Activated CD4-positive, alpha-beta T cell treated with anti-CD3 and anti-CD28 coated beads for 4 hours (primary cell): ENCODE measurements around the gene COQ4.
"Not testable (repeated sequence)": the region's sequence is repeated elsewhere in the genome, so short reads cannot be mapped to it uniquely, and the experiment has no call there.

Experiments
- DNase-seq, 2 donors: peaks; one replicate each; pipeline ENCODE4 v3.0.0-alpha.2; 2020

The COQ4 gene

DNA sequence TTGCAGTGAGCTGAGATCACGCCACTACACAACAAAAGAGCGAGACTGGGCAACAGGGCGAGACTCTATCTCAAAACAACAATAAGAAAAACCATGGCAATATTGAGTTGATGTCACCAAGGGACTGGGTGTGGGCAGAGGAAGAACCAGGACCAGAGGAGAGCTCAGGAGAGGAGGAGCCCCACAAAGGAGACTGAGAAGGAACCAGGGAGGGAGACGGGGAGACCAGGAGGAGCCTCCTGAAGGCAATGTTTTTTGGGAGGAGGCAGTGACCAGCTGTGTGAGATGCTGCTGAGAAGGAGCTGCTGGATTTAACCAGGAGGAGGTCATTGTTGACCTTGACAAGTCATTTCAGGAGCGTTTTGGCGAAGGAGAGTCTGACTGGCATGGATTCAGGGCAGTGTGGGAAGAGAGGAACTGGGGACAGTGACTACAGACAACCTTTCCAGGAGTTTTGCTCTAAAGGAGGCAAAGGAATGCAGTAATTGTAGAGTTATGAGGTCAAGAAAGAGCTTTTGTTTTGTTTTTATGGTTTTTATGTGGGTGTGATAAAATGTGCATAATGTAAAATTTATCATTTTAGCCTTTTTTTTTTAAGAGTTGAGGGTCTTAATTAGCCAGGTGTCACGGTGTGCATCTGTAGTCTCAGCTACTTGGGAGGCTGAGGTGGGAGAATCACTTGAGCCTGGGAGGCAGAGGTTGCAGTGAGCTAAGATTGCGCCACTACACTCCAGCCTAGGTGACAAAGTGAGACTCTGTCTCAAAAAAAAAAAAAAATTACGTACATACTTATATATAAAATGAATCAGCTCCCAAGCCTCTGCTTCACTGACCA, 18.3 kb upstream of the COQ4 start:
- DNase-seq = no peak

DNA sequence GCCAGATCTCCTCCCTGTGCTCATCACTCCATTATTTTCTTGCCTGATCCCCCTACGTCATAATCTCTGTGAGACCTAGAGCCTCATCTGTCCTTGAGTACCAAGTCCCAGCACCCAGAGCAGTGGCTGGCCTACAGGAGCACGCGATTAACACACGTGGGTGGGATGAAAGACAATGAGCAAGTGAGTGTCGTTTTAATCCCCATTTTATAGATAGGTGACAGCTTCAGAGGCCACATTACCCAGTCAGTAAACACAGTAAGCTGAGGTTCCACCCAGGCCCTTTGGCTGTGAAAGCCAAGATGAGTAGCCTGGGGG, 17.7 kb upstream of the COQ4 start:
- no peak for DNase-seq

DNA sequence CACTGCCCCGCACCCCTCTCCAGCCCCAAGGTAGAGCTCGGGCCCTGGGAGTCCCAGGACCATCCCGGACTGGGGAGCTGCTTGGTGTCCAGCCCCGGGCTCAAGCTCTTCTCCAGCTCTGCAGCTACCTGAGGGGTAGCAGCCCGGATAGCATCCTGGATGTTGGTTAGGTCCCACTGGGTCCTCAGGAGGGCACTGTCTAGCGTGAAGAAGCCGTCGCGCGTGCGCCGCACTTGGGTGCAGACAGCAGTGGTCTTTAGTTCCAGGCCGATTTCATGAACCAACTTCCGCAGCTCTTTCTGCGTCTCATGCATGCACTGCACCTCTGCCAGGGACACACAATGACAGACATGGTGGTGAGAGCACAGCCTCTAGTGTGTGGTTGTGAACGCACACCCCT, 13.1 kb upstream of the COQ4 start:
- DNase-seq = no peak

DNA sequence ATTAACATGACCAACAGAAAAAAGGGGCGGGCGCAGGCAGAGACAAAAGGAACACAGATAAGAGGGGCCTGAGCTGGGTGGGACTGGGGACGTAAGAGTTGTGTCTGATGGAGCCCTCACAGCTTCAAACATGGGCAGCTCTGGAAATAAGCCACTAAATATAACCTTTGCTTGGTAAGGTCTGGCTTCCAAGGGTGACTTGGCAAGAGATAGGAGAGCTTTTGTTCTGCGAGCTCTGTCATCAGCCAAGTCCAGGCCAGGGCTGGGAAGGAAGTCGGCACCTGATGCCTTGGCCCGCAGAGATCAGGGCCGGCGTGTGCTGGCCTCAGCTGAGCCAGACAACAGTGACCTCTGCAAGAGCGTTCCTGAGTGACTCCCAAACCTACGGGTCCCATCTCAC, 12.2 kb upstream of the COQ4 start:
- DNase-seq = no peak

DNA sequence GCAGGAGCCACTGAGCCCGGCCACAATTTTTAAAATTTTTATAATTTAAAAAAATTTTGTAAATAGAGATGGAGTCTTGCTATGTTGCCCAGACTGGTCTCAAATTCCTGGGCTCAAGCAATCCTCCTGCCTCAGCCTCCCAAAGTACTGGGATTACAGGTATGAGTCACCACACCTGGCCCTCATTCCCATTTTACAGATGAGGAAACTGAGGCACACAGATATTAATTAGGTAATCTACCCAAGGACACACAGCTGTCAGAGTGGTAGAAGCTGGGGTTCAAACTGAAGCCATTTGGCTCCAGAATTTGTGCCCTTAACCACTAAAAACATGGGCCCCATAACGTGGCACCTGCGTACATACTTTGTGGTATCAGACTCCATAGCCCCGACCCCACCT, 7.9 kb upstream of the COQ4 start:
- DNase-seq = no peak

DNA sequence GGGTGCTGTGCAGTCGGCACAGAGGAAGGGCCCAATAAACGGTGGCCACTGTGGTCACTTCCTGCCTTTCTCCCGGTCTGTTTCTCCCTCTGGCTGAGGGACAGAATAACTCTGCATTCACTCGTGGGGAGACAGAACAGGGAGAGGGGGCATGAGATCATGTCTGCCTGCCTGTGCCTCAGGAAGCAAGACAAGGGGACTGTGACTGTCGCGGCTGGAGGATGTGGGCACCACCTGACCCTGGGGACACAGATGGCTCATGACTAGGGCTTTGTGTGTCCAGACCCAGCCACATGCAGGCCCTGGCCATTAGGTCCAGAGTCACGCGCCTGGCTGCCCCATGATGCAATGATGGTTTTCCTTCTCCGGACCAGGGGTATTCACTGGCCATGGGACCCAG, 6.2 kb upstream of the COQ4 start:
- DNase-seq = no peak

DNA sequence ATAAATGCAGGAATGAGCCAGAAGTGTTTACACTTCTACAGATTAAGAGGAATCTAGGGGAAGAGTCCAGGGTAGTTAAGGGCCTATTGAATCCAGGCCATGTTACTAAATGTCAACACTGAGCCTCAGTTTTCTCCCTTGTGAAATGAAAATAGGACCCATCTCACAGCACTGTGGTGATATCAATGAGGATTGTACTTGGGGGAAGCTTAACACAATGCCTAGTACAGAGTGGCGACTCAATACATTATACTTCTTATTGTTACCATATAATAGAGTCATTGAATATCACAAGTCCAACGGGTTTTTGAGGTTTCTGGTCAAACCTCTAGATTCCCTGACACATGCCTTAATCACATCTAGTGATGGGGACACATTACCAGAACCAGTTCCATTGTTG, 5.0 kb upstream of the COQ4 start:
- DNase-seq = no peak

DNA sequence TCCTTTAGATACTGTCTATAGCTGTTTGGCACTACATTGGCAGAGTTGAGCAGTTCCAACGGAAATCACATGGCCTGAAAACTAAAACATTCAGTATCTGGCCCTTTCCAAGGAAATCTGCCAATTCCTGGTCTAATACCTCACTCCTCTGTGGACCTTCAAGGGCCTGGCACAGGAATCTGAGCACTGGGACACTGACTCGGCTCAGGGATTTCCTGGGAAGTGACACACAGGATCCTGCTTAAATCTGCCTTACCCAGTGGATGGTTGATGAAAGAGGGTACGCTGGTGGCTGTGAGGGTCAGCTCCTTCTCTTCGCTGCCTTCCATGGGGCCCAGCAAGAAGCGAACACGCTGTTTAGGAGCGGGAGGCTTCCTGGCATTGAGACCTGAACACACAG, 1.3 kb upstream of the COQ4 start:
- no peak for DNase-seq

DNA sequence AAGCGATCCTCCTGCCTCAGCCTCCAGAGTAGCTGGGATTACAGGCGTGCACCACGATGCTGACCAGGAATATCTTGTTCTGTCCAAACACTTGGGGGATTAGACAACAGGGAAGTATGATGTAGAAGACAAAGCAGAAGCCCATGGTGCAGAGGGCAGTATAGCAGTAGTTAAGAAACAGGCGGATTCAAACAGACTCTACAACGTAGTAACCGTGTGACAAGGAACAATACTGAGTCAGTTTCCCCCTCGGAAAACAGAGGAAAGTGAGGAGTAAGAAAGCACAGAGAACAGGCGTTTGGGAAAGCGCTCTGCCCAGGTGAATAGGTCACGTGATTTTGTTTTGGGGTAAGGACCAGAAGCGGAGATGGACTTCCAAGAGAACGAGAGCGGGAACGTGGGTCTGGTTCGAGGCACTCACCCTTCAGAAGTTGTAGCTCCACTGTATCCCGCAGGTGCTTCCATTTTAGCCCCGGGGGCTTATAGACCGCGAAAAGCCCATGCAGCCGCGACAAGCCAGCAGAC, 698 bp upstream of the COQ4 start:
- no peak for DNase-seq

DNA sequence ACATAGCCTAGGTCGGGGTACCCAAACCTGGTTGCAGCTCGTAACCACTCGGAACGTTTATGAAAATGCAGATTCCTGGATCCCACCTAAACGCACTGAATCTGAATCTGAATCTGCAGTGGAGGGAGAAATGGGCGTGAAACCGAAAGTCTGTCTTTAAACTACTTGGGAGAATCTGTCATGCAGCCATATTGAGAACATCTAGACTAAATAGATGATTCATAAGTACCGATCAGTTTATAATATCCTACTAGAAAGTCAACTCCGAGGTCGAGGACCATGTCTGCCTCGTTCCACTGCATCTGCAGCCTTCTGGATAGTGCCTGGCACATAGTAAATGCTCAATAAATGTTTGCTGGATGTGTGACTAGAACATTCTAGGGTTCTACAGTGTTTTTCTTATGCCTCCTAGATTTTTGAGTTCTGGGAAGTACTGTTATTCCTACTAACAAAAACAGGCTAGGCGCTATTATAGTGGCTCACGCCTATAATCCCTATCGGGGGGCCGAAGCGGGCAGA, 632 bp downstream of the COQ4 start:
- no peak for DNase-seq

DNA sequence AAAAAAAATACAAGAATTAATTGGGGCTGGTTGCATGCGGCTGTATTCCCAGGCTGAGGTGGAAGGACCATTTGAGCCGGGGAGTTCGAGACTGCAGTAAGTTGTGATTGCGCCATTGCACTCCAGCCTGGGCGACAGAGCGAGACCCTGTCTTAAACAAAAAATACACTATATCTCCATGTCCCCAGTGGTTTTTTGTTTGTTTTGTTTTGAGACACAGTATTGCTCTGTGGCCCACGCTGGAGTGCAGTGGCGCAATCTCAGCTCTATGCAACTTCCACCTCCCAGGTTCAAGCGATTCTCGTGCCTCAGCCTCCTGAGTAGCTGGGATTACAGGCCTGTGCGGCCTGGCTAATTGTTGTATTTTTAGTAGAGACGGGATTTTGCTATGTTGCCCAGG, 1.2 kb downstream of the COQ4 start:
- no peak for DNase-seq

DNA sequence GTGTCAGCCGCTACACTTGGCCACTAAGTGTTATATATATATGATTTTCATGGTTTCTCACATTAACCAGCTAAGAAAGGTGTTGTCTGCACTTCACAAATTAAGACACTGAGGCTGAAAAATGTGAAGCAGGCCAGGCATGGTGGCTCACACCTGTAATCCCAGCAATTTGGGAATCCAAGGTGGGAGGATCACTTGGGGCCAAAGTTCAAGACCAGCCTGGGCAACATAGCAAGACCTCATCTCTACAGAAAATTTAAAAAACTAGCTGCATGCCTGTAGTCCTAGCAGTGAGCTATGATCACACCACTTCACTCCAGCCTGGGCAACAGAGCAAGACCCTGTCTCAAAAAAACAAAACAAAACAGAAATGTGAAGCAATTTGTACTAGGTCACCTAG, 1.8 kb downstream of the COQ4 start:
- no peak for DNase-seq

DNA sequence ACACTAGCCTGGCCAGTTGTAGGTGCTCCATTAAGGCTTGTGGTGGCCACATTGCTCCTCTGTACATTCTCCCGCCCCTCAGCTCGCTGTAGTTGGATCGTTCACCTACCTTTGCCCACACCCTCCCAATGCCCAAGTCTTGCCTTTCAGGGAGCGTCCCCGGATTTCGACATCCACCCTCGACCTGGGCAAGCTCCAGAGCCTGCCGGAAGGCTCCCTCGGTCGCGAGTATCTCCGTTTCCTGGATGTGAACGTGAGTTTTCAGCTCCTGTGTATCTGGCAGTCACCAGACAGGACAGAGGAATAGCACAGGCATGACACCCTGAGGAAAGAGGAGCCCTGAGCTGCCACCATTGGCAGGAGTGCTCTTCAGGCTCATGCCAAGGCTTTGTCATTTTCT, 3.0 kb downstream of the COQ4 start:
- no peak for DNase-seq

DNA sequence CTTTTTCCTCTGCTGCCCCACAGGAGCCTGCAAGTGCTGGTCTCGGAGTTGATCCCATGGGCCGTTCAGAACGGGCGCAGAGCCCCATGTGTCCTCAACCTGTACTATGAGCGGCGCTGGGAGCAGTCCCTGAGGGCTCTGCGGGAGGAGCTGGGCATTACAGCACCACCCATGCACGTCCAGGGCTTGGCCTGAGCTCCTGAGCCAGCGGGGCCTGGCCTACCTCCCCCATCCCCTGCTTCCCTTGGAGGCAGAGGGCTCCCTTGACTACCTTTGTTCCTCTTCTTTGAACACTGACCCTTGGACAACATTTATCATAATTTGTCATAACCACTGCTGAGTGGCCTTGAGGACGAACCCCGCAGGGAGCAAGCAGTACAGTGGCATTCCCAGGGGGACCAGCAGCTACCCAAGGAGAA, 10.8 kb downstream of the COQ4 start:
- no peak for DNase-seq

DNA sequence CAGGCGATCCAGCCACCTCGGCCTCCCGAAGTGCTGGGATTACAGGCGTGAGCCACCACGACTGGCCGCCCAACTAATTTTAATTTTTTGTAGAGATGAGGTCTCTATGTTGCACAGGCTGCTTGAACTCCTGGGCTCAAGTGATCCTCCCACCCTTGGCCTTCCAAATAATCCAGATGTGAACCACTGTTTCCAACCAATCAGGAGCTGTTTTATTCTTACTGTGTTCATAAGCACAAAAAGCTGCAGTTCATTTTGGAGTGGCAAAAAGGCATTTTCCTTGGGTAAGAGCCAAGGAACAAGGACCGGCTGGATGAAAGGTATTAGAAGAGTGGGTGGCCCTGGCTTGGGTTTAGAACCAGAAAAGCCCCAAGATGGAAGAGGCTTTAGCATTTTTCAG, 12.5 kb downstream of the COQ4 start:
- DNase-seq = no peak

DNA sequence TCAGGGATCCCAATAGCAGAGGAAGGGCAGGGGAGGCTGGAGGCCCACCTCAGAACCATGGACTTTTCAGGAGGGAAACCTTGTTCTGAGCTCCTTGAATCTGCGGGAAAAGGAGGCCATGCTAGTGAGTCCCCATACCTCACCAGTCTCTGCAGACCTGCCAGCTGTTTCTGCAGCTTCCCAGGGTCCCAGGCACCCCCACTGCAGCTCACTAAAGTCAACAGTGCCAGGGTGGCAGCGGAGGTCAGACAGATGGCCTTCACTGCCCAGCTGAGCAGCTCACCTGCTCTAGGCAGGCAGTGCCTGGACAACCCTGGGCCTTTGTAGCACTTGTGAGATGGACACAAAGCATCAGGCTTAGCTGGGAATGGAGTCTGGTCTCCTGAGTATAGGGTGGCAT, 13.3 kb downstream of the COQ4 start:
- no peak for DNase-seq

DNA sequence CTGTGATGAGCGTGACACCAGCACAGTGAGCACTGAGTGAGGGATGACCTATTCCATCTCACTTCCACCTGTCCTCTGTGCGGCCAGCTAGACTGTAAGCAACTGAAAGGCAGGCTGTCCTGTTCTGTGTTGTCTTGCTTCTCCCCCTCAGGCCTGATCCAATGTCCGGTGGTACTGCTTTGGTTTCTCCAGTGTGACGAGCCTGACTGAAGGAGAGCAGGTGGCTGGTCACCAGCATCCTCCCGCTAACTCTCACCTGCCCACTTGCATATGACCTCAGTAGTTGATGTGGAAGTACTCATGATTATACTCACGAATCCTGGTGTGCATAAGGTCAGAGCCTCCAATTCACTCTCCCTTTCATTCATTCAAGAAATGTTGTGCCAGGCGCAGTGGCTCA, 15.3 kb downstream of the COQ4 start:
- DNase-seq = no peak

DNA sequence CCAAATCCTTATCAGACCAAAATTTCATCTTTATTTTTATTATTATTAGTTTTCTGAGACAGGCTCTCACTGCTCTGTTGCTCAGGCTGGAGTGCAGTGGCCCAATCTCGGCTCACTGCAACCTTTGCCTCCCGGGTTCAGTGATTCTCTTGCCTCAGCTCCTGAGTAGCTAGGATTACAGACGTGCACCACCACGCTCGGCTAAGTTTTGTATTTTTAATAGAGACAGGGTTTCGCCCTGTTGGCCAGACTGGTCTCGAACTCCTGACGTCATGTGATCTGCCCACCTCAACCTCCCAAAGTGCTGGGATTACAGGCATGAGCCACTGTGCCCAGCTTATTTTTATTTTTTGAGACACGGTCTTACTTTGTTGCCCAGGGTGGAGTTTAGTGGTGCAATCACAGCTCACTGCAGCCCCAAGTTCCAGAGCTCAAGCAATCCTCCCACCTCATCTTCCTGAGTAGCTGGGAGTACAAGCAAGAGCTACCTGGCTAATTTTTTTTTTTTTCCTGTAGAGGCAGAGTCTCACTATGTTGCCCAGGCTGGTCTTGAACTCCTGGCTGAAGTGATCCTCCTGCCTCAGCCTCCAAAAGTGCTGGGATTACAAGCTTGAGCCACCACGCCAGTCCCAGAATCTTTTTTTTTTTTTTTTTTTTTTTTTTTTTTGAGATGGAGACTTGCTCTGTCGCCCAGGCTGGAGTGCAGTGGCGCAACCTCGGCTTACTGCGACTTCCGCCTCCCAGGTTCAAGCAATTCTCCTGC, 16.4 kb downstream of the COQ4 start:
- DNase-seq = not testable (repeated sequence)

DNA sequence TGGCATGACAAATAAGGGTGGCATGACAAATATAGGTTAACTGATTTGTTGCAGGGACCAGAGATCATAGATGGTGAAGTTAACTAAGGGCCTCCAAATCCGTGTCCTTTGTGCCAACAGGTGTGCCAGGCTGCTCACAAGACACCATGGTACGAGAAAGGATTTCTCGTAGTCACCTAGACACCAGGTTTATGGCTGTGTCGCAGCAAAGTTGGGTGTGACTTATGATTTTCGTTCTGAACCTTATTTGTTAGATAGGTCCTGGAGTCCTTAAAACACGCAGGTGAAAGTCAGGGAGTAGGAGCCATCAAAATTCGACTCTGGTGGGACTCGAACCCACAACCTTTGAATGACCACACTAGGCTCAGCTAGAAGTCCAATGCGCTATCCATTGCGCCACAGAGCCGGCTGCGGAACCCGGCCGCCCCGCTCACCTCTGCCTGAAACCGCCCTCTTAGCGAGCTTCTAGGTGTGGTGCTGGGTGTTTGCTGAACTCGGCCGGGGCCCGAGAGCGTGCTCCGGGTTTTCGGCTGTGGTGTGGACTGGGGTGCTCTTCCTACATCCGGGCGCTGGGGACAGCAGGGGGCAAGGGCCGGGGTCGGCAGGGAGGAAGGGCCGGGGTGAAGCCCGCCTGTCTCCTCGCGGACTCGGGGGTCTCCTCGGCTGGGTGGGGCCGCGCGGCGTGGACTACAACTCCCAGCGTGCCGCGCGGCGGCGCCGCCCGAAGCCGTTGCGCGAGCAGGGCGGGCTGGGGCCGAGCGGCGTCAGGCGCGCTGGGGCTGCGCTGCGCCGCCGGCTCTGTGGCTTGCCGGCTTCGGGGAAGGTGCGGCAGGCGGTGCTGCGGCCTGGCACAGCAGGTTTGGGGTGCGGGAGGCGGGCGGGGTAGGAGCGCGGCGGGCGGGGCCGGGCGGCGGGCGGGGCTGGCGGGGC, 17.4 kb downstream of the COQ4 start, which contains the start of gene SLC27A4:
Gene SLC27A4, plus strand, starts transcription at position 767 of the 930 bp plus-strand sequence. CDS start 2,606 bp downstream, outside the sequence.
- DNase-seq = peak; percentile 72 to 76

DNA sequence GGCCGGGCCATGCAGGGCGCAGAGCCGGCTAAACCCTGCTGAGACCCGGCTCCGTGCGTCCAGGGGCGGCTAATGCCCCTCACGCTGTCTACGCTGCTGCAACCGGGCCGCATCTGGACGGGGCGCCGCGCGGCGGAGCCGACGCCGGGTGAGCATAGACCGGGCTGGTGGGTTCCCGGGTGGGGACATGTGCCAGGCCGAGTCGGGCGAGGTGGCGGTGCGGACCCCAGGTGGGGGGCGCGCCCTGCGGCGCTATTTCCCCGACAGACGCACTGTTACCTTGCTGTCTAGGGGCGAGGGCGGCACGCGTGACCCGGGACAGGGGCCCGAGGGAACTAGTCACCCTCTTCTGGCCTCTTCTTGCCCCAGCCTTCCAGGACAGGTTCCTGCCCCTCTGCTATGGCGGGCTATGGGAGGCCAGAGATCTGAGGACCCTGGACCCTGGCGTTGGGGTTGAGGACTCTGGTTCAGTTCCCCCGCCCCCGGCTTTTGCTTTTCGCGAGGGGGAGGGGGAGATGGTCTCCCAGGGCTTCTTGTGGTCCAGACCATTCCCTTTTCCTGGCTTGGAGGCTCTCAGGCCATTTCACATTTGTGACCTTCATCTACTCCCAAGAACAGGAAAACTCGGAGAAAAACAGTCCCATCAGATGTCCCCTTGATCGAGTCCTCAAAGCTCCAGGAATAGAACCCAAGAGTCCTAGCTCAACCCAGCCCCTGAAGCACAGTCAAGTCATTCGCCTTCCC, 18.2 kb downstream of the COQ4 start:
- no peak for DNase-seq

DNA sequence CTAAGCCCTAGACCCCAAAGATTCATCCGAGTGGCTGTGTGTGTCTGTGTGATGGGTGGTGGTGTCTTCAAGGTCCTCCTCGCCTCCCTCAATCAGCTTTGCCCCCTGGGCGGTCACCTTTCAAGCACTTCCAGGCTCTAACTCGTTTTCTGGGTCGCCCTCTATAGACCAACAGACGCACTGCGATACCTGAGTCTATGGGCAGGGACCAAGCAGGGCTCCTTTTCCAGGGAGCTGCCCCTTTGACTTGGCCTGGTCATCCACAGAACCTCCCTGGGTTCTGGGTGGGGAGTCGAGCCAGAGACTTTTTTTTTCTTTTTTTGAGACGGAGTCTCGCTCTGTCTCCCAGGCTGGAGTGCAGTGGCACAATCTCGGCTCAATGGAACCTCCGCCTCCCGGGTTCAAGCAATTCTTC, 18.8 kb downstream of the COQ4 start:
- peak; percentile 62 to 70 for DNase-seq
